Fibroblast of skin of abdomen (primary cell): ENCODE measurements around the gene RAB4A.
A peak's percentile ranks its signal among the peaks of the same experiment; 100 is the strongest.
"Not testable (repeated sequence)": the region's sequence is repeated elsewhere in the genome, so short reads cannot be mapped to it uniquely, and the experiment has no call there.

Experiments used
- DNase-seq: peaks from one replicate; pipeline ENCODE4 v3.0.0-alpha.2; 2013

Gene RAB4A

DNA sequence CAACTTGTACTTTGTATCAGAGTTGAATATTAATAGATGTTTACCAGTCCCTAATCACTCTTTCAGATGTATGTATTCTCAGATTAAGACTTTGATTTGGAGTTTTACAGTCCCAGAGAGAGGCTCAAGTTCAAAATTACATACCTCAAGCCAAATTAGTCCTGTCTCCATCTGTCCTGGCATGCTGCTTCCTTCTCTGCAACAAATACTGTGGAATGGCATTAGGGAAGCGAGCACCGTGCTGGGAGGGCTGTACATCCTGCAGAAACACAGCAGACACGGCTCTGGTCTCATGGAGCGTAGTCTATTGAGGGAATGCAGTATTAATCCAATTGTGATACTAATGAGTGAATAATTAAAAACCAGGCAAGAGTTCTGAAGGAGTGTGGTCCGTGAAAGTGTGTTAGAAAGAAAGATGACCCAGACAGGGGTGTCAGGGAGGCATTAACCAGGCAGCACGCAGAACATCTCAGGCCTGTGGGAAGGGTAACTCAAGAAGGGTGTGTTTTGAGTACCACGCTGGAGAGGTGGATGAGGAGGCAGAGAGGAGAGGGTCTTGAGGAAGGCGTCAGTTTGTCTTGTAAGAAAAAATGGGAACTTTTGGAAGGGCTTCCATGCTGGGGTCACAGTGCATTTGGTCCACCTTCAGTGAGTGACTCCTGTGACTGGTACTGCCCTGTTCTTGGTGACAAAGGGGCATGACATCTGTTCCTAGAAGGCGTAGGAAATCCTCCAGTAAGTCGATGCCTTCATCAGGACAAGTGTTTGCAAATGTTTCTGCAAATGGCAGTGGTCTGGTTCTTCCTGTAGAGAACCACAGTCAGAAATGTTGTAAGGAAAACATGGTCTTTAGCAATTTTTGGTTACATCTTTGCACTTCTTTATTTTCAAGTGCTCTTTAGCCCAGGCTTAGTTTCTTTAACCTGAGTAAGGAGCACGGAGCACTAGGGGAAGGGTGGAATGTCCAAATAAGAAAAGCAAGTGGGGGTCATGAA is 1.6 kb downstream of the RAB4A start:
- peak; percentile 8 for DNase-seq

DNA sequence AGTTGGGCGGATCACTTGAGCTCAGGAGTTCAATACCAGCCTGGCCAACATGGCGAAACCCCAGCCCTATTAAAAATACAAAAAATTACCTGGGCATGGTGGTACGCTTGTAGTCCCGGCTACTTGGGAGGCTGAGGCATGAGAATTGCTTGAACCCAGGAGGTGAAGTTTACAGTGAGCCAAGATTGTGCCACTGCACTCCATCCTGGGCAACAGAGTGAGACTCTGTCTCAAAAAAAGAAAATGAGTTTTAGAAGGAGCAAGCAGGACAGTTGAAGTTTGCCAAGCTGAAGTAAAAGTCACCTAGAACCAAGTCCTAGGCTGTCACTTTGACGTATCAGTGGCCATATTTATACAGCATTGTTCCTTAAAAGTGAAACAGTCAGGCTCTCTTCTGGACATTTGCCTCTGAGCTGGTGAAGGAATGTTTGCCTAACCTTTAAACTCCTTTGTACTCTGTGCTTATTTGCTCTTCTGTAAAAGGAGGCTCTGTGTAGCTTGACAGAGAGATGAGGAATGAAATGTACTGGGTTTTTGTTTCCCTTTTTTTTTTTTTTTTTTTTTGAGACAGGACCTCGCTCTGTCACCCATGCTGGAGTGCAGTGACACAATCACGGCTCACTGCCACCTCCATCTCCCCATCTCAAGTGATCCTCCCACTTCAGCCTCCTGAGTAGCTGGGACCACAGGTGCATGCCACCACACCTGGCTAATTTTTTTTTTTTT is 2.8 kb downstream of the RAB4A start:
- no peak for DNase-seq

DNA sequence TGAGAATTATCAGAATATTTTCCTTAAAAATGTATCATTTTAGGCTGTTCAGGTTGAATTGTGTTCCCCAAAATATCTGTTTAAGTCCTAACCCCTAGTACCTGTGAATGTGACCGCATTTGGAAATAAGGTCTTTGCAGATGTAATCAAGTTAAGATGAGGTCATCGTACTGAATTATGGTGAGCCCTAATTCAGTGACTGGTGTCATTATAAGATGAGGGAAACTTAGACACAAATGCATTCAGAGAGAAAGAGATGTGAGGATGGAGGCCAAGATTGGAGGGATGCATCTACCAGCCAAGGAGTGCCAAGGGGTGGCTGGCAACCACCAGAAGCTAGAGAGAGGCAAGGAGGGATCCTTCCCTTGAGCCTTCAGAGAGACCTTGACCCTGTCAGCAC is 4.1 kb downstream of the RAB4A start:
- no peak for DNase-seq

DNA sequence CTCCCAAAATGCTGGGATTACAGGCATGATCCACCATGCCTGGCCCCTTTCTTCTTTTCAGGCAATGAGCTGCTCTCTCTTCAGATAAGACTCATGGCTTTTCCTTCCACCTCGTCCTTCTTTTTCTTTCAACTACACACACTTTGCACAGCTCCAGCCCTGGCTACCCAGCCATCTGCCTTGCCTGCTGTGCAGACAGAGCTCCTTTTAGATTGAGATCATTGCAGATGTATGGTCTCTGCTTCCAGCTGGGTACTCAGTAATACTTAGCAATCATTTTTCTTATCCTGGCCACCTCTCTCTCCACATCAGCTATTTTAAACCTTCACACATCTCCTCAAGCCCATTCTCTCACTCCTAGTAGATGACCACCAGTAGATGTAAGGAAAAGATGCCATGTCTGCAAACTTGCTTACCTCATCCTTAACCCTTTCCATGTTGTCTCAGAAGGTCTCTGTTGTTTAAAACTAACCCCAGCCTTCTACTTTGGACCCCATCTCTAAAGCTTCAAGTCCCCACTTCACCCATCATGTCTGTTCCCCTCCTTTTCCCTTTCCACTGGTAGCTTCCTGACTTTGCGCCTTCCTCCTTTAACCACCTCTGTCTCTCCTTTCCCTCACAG is 7.3 kb downstream of the RAB4A start:
- no peak for DNase-seq

DNA sequence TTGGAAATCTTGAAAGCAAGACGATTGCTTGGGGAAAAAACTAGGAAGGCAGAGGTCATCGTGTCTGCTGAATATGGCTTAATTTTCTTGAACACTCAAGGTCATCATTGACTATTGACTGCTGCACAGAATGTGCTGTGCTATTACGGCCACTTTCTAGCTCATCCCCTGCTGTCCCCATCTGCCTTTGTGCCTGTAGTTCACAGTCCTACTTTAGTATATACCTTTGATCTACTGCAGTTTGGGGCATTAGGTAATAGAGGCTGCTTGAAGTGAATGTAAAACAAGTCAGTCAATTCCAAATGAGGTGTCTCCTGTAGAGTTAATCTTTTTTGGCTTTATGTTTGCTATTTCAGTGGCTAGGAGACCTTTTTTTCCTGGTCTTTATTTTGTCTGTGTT is 8.3 kb downstream of the RAB4A start:
- DNase-seq, result no peak

GRCh38 chr1:229280037-229280828 is 9.3 kb downstream of the RAB4A start:
- DNase-seq, result no peak

GRCh38 chr1:229280921-229281320 is 10.0 kb downstream of the RAB4A start:
- DNase-seq, result peak; percentile 20

GRCh38 chr1:229281339-229281926 is 10.5 kb downstream of the RAB4A start:
- DNase-seq, result no peak

GRCh38 chr1:229282295-229282823 is 11.4 kb downstream of the RAB4A start:
- no peak for DNase-seq

- no peak for DNase-seq
Observed at GRCh38 chr1:229283183-229283611, 12.3 kb downstream of the RAB4A start.

GRCh38 chr1:229284887-229285286 is 14.0 kb downstream of the RAB4A start:
- no peak for DNase-seq

- DNase-seq, result no peak
Observed at GRCh38 chr1:229285440-229285839, 14.5 kb downstream of the RAB4A start.

DNA sequence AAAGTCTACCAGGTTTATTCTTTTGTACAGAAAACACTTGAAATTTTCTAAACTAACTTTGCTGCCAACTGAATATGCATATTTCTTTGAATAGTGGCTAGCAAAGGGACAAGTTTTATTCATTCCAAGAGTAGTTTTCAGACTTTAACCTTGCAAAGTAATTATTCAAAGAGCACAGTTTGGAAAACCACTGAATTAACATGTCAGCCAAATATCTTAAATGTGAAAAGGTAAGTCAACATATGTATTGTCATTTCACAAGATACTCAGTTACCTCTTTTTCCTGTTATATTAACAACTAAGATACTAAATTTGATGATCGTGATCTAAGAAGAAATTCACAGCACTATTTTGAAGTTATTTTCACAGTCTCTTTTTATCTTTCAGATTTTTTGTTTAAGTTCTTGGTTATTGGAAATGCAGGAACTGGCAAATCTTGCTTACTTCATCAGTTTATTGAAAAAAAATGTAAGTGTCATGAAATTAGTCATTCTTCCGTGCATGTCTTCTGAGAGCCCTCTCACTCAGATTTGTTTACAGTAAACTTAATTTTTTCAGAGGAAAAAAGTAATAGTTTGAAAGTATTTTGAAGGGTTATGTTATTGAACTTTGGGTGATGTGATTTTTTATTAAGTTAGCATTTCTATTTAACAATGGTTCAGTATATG is 15.3 kb downstream of the RAB4A start:
- no peak for DNase-seq

DNA sequence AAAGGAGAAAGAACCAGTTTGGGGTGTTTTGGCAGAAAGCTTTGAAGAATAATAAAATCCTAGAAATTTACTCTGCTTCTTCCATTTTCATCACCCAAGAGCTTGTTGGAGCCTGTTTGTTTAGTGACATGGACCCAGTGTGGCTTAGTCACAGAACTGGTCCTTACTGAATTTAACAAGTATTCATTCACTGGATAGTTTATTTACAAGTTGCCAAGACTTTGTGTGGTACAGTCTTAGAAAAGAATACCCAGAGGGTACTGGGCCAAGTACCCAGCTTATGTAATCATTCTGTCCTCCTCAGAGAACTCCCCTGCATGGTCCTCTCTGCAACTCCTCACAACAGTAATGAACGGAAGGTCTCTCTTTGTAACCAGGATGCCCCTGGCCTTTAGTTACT is 16.4 kb downstream of the RAB4A start:
- DNase-seq, result no peak

DNA sequence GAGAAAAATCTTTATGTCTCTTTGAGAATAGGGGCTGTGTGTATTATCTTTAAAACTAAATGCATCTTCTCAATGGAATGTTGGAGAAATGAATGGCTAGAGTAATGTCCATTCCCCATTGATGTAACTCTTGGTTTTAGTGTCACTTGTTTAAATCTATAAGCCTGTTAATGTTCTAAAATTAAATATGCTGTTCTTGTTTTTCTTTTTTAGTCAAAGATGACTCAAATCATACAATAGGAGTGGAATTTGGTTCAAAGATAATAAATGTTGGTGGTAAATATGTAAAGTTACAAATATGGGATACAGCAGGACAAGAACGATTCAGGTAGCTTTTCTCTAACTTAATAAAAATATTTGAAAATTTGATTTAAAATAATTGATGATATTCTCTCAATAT is 17.6 kb downstream of the RAB4A start:
- no peak for DNase-seq

- DNase-seq, result not testable (repeated sequence)
Observed at GRCh38 chr1:229291686-229292085, 20.8 kb downstream of the RAB4A start.

DNA sequence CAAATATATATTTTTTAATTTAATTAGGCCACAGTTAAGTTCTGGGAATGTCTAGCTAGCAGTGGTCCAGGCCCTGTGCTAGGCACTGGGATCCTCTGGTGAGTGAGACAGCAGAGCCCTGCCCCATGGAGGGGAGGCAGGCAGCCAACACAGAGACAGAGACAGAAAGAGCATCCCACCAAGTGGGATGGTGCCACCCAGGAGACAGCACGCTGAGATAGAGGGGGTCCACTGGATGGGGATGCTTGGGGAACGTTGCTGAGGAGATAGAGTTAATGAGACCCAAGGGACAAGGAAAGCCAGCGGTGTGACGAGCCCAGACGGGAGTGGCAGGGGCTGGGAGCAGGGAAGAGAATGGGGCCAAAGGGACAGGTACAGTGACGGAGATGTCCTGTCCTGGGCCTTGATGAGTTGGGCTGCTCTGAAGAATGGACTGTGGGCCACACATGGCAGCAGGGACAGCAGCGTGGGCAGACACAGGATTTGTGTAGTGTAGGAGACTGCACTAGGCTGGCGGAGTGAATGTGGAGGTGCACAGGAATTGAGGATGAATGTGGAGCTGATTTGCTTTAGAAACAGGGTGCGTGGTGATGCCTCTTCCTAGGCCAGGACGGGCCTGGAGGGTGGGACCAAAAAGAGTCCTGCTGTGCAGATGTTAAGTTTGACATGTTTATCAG is 22.8 kb downstream of the RAB4A start:
- no peak for DNase-seq

GRCh38 chr1:229295745-229296144 is 24.8 kb downstream of the RAB4A start:
- DNase-seq, result no peak

GRCh38 chr1:229296541-229296941 is 25.6 kb downstream of the RAB4A start:
- peak; percentile 80 for DNase-seq

DNA sequence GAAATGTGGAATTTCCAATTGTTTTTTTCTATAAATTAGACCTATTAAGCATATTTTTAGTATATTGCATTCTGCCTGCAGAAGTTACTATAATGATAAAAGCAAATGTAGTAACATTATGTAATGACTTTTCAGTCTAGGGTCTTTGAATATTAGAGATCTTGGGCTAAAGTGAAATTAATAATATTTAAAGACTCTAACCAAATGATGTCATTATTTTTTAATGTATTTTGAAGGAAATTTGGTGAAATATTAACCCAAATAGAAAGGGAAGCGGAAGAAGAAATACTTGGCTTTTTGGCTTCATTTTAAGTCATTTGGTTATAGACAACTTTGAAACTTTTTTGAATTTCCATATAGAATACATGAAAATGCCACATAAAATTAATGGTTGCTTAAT is 26.8 kb downstream of the RAB4A start:
- DNase-seq, result no peak

DNA sequence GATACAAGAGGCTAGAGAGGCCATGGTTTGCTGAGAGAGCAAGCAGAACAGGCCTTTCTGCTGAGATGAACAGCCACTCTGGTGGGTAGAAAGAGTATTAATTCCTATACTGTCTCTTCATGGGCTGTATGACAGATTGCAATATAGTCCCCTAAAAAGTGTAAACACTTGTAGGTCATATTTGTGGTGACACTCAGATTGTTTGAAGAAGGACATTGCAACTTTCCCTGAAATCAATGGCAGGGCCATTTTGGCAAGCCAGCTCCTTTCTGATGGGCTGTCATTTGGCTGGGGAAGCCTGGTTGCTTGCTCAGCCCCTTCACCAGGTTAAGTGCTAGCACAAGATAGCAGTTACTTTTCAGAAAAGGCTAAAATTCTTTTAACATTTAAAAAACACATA is 27.5 kb downstream of the RAB4A start:
- DNase-seq, result no peak
